NK-92 (cell line): ENCODE measurements around the gene TMEM222.

Source experiments
- DNase-seq: peaks from one replicate; lab custom pipeline; 2025; ENCODE audit not compliant: unreplicated experiment; lab: John Stamatoyannopoulos, UW

Gene TMEM222

GRCh38 chr1:27341525-27342252 is 19.7 kb downstream of the TMEM222 start, which contains the start of gene SYTL1:
TSS of gene SYTL1 (plus strand) at chr1:27342022. CDS start at chr1:27345335, 3,313 bp downstream.
- no peak for DNase-seq

DNA sequence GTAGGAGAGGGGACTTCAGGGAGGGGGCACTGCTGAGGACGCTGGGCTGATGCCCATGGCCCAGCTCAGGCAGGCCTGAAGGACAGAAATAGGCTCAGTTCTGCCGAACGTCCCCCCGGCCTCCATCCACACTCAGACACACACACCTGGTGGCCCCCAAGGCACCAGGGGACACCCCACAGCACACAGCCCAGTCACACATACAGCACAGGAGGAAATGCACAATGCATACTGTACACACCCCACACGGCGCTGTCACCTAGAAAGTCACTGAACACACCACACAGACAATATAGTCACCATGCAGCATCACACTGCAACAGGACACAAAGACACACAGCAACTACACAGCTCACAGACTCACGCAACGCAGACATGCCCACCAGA is 20.4 kb downstream of the TMEM222 start:
- DNase-seq, result no peak

DNA sequence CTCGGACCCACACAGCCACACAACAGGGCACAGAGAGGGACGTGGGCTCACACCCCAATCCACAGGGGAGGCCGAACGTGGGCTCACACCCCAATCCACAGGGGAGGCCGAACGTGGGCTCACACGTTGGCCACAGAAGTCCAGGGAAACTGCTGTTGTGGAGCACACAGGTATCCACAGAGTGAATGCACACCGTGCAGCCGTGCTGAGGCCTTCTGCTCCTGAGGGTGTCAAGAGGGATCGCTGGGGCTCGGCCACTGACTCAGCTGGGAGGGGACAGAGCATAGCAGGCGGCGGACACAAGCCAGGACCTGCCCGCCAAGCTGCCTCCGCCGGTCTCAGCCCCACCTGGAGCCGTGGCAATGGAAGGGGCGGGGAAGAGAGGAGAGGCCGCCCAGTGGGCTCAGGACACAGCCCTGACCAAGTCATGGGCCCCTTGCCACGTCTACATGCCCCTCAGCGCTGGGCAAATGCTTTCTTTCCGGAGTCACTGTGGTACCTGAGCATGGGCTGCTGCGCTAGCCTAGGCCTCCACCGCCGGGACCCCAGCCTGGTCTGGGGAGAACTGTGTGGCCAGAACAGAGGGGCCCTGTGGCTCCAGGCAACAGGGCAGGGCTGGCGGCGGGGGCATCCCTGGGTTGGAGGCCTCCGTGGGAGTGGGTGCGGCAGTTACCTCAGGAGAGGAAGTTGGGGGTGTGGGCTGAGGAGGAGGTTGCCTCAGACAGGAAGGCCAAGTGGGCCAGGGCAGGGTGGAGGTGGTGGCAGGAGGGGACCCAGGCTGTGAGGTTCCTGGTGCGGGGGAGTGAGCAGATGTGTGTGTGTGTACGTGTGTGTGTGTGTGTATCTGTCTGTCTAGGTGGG is 21.0 kb downstream of the TMEM222 start:
- no peak for DNase-seq

- DNase-seq, result no peak
Observed at GRCh38 chr1:27343639-27344025, 21.7 kb downstream of the TMEM222 start.

- DNase-seq, result no peak
Observed at GRCh38 chr1:27345272-27345671, 23.3 kb downstream of the TMEM222 start.

DNA sequence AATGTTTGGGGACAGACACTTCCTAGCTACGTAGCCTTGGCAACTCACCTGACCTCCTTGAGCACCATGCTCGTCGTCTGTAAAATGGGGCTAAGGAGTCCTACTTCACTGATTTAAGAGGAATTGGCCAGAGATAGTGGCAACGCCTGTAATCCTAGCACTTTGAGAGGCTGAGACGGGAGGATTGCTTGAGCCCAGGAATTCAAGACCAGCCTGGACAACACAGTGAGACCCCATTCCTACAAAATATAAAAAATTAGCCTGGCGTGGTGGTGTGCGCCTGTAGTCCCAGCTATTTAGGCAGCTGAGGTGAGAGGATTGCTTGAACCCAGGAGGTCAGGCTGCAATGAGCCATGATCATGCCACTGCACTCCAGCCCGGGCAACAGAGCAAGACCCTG is 24.4 kb downstream of the TMEM222 start:
- no peak for DNase-seq

- DNase-seq, result no peak
Observed at GRCh38 chr1:27346991-27347624, 25.1 kb downstream of the TMEM222 start.

GRCh38 chr1:27348861-27349783 is 27.2 kb downstream of the TMEM222 start:
- no peak for DNase-seq

DNA sequence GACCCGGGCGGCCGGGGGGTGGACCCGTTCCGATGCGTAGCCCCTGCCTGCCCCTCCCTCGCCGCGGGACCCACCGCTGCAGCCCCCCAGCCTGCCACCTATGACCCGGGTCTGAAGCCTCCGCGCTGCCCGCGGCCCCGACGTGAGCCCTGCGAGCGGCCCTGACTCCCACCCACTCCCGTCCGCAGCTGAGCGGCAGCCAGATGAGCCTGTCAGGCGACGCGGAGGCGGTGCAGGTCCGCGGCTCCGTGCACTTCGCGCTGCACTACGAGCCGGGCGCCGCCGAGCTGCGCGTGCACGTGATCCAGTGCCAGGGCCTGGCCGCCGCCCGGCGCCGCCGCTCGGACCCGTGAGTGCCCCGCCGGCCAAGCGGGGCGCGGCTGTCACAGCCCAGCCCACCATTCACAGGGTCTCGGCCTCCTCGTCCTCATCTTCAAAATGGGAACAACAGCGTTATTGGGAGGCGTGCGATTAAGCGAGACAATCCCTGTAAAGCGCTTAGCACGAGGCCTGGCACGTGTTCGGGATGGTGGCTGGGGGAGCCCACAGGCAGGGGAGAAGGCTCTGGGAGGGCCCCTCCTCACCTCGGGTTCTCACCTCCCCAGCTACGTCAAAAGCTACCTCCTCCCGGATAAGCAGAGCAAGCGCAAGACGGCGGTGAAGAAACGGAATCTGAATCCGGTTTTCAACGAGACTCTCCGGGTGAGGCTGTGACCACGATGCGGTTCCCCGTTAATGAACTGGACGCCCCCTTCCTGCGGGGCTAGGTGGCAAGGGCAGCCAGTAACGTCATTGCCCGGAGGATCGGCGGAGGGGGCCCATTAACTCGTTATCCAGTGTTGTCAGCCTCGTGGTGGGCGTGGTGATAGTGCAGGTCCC is 28.1 kb downstream of the TMEM222 start:
- DNase-seq, result no peak

DNA sequence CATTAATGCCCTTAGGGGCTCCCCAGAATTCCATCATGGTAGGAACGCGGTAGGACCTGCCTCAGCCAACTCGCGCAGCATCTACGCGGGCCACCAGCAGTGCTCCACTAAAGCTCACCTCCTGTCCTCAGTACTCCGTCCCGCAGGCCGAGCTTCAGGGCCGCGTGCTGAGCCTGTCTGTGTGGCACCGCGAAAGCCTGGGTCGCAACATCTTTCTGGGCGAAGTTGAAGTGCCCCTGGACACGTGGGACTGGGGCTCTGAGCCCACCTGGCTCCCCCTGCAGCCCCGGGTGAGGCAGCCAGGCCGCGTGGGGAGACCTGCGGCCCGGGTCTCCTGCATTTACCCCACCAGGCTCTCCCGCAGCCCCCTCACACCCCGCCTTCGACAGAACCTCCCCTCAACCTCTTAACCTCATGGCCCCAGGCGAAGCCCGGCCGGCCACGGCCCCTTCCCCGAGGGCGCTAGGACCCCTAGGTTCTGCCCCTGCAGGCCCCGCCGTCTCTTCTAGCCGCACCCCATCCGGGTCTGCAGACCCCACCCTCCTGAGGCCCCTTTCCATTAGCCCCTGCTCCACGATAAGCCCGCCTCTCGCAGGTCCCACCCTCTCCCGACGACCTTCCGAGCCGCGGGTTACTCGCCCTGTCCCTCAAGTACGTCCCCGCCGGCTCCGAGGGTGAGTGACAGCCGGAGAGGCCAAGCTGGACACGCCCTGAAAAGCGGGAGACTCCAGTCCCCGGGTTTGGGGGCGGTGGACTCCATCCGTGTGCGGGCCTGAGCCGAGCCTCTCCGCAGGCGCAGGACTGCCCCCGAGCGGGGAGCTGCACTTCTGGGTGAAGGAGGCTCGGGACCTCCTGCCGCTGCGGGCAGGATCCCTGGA is 28.9 kb downstream of the TMEM222 start:
- no peak for DNase-seq

DNA sequence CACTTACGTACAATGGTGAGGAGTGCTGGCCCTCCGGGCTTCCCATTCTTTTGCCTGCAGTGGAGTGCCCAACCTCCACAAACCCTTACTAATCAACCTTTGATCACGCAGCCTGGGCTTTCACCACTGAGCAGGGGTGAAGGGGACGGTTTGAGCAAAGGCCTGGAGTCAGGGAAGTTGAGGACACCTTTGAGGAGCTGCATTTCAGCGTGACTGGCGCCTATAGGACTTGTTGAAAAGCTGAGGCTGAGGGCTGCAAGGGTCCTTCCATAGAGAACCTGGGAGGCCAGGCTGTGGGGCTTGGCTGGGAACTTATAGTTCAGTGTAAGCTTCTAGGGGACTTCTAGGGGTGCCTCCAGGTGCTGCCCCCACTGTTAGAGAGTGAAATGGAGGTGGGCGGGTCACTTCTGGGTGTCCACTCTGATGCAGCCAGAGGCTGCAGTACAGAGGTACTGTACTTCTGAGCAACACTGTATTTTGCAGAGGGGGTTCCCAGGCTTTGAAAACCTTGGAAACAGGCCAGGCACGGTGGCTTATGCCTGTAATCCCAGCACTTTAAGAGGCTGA is 29.7 kb downstream of the TMEM222 start:
- no peak for DNase-seq

DNA sequence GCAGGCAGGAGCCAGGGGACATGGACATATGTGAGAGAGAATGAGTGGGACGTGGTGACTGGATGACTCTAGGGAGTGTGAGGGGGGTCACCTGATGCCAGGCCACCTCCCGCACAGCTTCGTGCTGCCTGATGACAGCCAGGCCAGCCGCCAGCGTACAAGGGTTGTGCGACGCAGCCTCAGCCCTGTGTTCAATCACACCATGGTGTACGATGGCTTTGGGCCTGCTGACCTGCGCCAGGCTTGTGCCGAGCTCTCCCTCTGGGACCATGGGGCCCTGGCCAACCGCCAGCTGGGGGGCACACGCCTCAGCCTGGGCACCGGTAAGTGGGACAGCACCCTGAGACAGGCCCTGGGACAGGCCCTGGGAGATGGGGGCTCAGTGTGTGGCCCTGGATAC is 31.2 kb downstream of the TMEM222 start:
- DNase-seq, result no peak

DNA sequence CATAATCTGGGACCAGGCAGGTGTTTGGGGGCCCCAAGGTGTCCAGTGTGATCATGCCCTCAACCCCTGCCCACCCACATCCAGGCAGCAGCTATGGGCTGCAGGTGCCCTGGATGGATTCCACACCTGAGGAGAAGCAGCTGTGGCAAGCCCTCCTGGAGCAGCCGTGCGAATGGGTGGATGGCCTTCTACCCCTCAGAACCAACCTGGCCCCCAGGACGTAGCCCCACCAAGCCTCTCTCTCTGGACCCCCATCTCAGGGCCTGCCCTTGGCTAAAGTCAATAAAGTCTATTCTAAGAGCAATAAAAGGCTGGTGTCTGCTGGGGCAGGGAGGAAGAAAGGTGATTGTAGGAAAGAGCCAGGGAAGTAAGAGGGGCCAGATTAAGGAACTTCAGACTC is 31.7 kb downstream of the TMEM222 start:
- no peak for DNase-seq

- no peak for DNase-seq
Observed at GRCh38 chr1:27355683-27356082, 33.7 kb downstream of the TMEM222 start.

DNA sequence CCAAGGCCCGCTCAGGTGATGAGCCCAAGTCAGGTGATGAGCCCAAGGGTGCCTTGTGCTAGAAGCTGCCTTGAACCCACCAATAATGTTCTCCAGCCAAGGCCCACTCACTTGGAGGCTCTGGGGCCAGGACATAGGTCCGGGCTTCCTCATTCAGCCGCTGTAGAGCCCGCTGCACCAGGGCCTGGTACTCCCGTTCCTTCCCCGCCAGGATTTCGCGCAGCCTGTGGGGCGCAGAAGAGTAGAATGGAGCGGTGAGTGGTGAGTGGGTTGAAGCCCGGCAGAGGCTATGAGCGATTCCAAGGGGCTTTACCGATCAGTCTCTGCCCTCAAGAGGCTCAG is 34.3 kb downstream of the TMEM222 start:
- DNase-seq, result no peak

- DNase-seq, result no peak
Observed at GRCh38 chr1:27356619-27357280, 34.8 kb downstream of the TMEM222 start.

DNA sequence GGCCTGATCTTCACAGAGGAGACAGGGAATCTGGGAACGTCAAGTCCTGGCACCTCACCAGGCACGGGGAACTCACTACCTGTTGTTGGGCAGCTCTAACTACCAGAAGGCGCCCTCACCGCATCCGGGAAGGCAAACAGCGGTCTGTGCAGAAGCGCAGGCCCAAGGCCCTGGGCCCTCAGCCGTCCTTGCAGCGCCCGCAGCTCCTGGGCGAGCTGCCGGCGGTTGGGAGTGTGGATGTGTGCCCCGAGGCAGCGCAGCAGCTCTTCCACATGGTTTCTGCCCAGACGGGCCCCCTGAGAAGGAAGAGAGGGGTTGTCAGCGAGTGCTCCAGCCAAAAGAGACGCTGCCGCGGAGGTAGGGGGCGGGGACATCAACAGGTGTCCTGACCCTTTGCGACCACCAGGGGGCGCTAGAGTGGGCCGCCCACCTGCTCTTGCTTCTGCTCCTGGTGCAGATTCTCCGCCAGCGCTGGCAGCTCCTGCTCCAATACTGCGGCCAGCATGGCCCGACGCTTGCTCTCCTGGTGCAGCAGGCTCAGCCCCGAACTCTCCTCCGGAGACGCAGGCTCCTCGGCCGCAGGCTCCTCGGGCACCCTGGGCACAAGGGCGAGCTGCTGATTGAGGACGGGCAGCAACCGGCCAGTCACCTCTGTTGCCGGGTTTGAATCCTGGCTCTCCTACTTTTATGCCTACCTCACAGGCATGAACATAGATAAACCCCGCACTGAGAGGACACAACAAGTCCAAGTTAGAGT is 35.5 kb downstream of the TMEM222 start:
- no peak for DNase-seq
